Tongue (tissue), 2 donors: ENCODE data around the gene SEMA3A. TPM values are rescaled to one million over a fixed set of nuclear protein-coding genes. Genes with fewer than 3 reads are reported as not detected.
A peak's percentile ranks its signal among the peaks of the same experiment; 100 is the strongest.

Experiments used
- DNase-seq: peaks from one replicate; pipeline ENCODE4 v3.0.0-alpha.2; 2015
- total RNA-seq: library from RNA; depleted of rRNA; stranded (reverse); fragments of >200 nt; gene quantifications from one replicate; pipeline ENCODE4 v1.2.3, GENCODE V29; 2014

Gene SEMA3A
- total RNA-seq, 1 donor from 2014 or later: 16.1 TPM

GRCh38 chr7:84195295-84196060 is 889 bp upstream of the SEMA3A start:
- DNase-seq: peak; percentile 49

- DNase-seq: peak; percentile 63
Measured at GRCh38 chr7:84193747-84194146, 842 bp downstream of the SEMA3A start.

- peak; percentile 36 for DNase-seq
Measured at GRCh38 chr7:84191842-84192241, 2.7 kb downstream of the SEMA3A start.

GRCh38 chr7:84191261-84191660 is 3.3 kb downstream of the SEMA3A start:
- DNase-seq: peak; percentile 21

GRCh38 chr7:84190016-84190705 is 4.4 kb downstream of the SEMA3A start:
- DNase-seq: peak; percentile 18

GRCh38 chr7:84188786-84189405 is 5.7 kb downstream of the SEMA3A start:
- peak; percentile 45 for DNase-seq

- no peak for DNase-seq
Measured at GRCh38 chr7:84187813-84188510, 6.6 kb downstream of the SEMA3A start.

- peak; percentile 30 for DNase-seq
Measured at GRCh38 chr7:84187087-84187805, 7.3 kb downstream of the SEMA3A start.

GRCh38 chr7:84183741-84184140 is 10.8 kb downstream of the SEMA3A start:
- no peak for DNase-seq

- DNase-seq: no peak
Measured at GRCh38 chr7:84182301-84182700, 12.3 kb downstream of the SEMA3A start.

- peak; percentile 56 for DNase-seq
Measured at GRCh38 chr7:84181628-84182027, 13.0 kb downstream of the SEMA3A start.

GRCh38 chr7:84177758-84178412 is 16.7 kb downstream of the SEMA3A start:
- no peak for DNase-seq

- DNase-seq: no peak
Measured at GRCh38 chr7:84176716-84177115, 17.9 kb downstream of the SEMA3A start.

GRCh38 chr7:84175461-84175860 is 19.1 kb downstream of the SEMA3A start:
- DNase-seq: no peak

- DNase-seq: no peak
Measured at GRCh38 chr7:84170646-84171045, 23.9 kb downstream of the SEMA3A start.

- DNase-seq: no peak
Measured at GRCh38 chr7:84162584-84162983, 32.0 kb downstream of the SEMA3A start.

- DNase-seq: no peak
Measured at GRCh38 chr7:84162125-84162524, 32.5 kb downstream of the SEMA3A start.

GRCh38 chr7:84161398-84161797 is 33.2 kb downstream of the SEMA3A start:
- DNase-seq: no peak

- no peak for DNase-seq
Measured at GRCh38 chr7:84159435-84159834, 35.2 kb downstream of the SEMA3A start.

GRCh38 chr7:84157171-84157570 is 37.4 kb downstream of the SEMA3A start:
- no peak for DNase-seq

GRCh38 chr7:84154991-84155781 is 39.4 kb downstream of the SEMA3A start:
- no peak for DNase-seq
